ENCODE measurements around the gene FGR.

Gene FGR

GRCh38 chr1:27584453-27584852 is 50.5 kb downstream of the FGR start:
- DNase-seq: no peak

DNA sequence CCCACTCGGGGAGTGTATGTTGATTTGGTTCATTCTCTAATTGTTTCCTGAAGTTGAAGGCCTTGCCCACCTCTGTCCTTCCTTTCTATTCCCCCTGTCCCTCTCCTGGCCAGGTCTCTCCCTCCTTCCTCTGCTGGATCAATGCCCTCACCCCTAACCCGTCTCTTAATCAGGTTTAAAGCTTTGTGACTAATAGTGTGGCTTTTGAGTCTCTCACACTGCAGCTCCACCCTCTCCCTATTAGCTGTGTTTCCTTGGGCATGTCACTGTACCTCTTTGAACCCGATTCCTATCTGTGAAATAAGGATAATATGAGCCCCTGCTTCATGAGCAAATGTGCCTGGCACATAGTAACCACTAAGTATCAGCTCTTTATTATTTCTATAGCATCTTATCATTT is 51.5 kb downstream of the FGR start:
- no peak for DNase-seq

GRCh38 chr1:27581823-27582243 is 53.2 kb downstream of the FGR start:
- no peak for DNase-seq

DNA sequence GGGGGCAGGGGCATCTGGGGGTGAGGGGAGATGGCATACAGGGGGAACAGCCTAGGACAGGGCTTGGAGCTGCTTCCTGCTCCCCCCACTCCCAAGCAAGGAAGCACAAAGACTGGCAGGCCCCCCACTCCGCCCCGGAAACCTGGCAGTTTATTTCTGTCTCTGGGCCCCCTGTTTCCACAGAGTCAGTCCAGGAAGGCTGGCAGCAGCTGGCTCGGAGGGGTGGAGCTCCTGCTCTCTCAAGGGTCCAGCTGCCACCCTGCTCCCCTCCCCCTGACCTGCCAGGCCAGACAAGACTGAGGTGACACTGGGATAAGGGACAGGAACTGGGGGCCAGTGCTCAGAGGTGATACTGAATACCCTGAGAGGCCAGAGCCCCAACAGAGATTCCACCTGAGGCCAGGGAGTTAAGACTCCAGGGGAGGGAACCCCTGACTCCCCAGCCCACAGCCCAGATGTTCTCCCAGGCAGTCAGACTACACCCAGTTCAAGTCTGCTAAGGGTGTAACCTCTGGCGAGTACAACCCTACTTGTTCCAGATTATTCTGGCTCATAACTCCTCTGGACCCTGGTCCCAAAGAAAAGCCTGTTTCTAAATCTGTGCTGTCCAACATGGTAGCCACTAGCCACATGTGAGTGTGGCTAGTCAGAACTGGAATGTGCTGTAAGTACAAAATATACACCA is 57.3 kb downstream of the FGR start:
- no peak for DNase-seq

DNA sequence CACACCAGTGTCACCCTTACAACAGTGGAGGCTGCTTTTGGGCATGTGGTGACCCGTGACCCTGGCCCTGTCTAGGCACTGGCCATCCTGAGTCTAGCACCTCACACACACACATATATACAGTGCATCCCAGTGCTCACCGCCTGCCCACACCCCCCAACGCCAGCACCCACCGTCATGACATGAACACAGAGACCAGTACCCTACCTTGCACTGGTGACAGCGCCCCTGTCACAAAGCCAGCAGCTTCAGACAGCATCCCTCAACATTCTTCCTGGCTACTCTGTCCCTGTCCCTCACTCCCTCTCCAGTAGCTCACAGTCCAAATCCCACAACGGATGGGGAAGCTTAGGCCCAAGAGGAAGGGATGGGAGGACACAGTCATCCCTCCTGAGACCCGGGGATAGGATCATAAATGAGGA is 58.2 kb downstream of the FGR start:
- no peak for DNase-seq

GRCh38 chr1:27575840-27576331 is 59.1 kb downstream of the FGR start:
- DNase-seq: no peak

DNA sequence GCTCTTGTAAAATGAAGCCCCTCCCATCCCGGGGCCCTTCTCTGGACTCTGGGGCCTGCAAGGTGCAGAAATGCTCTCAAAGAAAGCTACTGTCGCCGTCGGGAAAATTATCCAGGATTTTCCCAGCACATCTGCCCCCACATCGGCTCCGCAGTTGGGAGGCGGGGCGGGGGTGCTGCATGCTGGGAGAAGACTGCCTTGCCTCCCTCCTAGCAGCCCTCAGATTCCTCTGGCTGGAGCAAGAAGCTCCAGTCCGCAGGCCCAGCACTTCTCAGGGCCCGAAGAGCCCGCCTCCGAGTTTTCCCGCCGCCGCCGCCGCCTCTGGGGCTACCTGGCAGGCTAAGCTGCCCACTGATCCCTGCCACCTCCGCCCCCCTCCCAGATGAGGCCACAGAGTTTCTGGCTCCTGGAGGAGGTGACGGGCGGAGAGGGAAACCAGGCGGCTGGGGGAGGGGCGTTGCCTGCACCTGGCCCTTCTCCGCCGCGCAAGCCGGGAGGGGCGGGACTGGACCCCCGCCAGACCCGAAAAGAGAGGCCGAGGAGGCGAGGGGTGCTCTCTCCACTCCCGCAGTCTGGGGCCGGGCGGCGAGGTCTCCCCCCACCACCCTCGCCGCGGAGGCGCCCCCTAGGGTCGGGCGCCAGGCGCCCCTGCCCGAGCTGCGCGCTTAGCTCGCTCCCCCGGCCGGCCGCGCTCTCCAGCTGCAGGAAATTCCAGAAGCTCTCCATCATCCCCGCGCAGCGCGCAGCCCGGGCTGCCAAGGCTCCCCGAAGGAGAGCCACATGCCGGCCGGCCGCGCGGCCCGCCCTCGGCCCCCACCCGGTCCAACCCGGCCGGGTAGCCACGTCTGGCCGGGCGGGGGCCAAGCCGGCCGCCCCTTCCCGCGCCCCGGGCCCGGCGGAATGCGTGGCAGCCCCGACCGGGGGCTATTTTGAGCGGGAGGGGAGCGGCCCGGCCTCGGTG is 59.8 kb downstream of the FGR start:
- DNase-seq: no peak

GRCh38 chr1:27574001-27574781 is 60.8 kb downstream of the FGR start:
- DNase-seq: no peak

DNA sequence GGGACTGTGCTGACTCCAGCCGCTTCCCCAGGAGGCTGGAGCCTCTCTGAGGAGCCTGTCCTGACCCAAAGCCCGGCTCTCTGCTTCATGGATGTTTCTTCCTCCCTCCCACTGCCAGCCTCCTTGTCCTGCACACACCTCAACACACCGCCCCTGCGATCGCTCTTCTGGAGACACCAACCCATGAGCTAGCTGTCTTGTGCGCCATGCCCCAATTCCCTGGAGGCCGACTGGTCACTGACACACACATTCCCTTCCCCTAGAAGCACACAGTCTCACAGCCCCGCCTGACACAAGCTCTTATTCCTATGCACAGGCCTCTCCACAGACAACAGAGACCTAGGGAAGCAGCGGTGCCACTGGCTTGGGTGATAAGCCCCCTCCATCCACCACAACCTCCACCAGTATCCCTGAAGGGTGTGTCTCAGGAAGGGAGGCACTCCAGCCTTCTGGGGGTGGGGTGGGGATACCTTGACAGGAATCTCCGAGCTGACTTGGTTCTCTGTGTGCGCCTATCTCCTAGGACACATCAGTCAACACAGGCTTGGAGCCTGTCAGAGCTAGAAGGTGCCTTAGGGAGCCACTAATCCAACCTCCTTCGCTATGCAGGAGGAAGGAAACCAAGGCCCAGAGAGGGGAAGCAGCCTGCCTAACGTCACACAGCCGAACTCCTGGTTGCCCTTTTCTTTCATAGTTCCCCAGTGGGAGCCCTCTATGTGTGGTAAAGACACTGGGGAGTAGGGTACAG is 62.1 kb downstream of the FGR start:
- DNase-seq: no peak

- DNase-seq: no peak
Measured at GRCh38 chr1:27572019-27572678, 62.8 kb downstream of the FGR start.

GRCh38 chr1:27571439-27572018 is 63.5 kb downstream of the FGR start:
- no peak for DNase-seq

GRCh38 chr1:27570784-27571183 is 64.2 kb downstream of the FGR start:
- DNase-seq: no peak

- DNase-seq: no peak
Measured at GRCh38 chr1:27570356-27570755, 64.6 kb downstream of the FGR start.

DNA sequence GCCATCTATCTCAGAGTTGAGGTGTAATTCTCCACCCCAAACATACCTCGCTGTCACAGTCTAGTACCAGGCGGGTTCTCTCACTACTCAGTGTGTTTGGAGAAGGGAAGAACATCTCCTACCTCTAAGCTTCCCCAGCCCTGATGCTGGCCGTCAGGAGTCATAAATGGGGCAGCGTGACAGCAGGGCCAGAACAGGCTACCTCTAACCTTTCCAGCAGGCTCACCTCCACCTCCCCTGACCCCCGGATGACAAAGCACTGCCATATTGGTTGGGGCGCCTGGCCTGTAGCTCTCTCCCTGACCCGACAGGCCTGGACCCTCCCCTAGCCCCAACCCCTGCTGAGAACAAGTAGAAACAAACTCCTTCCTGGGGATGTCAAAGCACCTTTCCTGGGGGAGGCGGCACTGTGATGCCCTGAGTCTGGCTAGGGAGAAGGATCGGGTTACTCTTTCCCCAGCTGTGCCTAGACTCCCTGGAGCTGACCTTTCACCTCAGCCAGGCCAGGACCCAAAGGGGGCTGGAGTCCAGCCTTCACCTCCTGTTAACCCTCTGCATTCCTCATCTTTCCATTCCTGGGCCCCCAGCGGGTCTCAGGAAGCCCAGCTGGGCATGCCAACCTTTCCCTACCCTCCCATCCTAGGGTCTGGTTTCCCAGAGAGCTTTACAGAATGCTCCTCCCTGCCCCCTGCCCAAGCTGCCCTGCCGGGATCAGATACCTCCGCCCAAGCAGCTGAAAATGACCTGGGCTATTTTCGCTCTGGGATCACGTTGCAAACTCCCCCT is 65.3 kb downstream of the FGR start:
- DNase-seq: no peak

- DNase-seq: peak in 1 of 2 donors; percentile 23
Measured at GRCh38 chr1:27569088-27569460, 65.9 kb downstream of the FGR start.

DNA sequence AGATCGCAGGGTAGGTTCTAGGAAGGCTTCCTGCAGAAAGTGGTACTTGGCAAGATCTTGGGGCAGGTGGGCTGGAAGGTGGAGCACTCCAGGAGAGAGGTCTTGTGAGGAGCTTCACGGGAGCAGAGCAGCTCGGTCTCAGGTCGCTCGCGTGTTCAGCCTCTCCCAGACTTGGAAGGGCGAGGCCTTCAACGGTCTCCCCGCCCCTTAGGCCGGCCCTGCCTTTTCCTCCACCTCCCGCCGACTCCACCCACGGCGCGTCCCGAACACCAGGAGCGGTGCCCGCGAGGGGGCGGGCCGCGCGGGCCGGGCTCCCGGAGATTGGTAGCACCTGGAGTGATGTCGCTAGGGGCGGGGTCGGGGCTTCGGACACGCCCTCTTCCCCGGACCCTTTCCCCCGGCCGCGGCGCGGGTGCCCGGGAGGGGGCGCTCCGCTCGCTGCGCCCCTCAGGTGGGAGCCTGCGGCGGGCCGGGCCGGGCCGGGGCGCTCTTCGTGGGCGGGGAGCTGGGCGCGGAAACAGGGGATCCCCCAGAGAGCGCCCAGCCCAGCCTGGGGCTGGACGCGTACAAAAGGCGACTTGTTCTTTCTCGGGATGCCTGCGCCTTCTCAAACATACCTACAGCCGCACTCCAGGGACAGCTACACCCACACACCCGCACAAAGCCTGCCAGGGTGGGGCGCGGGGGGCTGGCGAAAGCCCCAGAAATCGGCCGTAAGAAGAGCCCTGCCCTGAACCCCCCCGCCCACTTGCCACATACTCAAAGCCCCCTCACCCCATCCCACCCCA is 66.5 kb downstream of the FGR start:
- peak; percentile 94 to 97 for DNase-seq

DNA sequence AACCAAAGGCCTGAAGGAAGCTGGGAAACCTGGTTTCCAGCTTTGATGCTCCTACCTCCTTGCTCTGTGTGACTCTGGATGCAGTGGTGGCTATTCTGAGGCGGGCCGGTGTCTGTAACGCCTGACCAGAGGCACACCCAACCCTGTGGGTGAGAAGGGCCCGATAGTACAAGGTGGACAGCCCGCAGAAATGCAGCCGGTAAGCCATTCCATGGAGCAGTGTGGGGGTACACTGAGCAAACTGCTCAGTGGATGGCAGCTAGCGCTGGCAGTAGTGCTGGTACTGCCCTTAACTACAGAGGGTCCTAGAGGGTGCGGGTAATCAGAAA is 67.0 kb downstream of the FGR start:
- no peak for DNase-seq

DNA sequence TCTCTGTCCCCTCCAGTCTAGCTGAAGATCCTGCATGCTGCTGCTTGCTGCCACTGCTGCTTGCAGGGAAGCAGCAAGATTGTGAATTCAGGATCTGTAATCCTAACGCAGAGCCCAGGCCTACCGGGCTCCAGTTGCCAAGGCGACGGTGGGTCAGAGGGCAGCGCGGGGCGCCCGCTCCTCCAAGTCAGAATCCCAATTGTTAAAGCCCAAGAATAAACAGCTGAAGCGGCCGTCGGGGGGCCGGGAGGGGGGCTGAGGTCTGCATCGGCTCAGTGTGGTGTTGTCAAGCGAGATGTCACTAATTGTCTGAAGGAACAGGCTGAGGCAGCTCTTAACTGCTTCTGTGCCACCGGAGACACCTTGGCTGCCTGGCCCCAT is 67.8 kb downstream of the FGR start:
- DNase-seq: no peak

DNA sequence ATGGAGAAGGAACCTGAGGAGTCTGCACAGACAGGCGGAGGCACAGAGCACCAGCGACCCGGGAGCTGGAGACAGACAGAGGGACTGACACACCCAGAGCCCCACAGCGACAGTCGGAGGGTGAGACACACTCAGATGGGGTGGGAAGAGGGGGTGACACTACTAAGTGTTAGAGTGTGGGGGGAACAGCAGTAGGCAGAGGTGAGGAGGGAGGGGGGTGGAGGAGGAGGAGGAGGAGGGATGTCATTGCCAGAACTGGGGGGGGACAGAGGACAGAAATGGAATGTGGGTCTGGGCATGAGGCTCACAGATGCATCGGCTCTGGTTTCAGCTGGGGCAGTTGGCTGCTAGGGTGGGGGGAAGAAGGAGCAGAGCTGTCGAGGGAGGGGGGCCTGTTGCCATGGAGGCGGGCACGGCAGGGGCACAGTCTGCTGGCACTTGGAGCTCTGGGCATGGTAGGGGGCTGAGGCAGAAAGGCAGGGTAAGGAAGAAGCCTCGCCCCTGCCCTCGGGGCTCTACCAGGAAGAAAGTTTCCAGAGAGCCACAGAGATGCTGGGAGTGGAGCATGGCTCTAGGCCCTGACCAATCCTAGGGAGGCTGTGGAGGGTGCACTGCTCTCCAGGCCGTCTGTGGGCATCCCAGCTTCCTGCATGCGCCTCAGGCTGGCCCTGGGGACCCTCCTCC is 68.4 kb downstream of the FGR start:
- DNase-seq: no peak
